Endothelial cell (in vitro differentiated cells): ENCODE measurements around the gene SLC4A7. TPM values are rescaled to one million over a fixed set of nuclear protein-coding genes. Genes with fewer than 3 reads are reported as not detected.

Experiments used
- DNase-seq: peaks from one replicate; pipeline ENCODE4 v3.0.0; 2021; ENCODE audit warnings: low spot score
- H3K27ac Mint-ChIP-seq: one replicate; pipeline ENCODE4 v1.8.0; 2021; ENCODE audit warnings: mixed read lengths, inconsistent platforms; ENCODE audit not compliant: unreplicated experiment
- H3K27me3 Mint-ChIP-seq: one replicate; pipeline ENCODE4 v1.8.0; 2021; ENCODE audit warnings: mild to moderate bottlenecking, moderate library complexity, mixed read lengths, inconsistent platforms; ENCODE audit not compliant: unreplicated experiment
- H3K36me3 Mint-ChIP-seq: one replicate; pipeline ENCODE4 v1.8.0; 2021; ENCODE audit warnings: mild to moderate bottlenecking, low read depth, mixed read lengths, inconsistent platforms; ENCODE audit not compliant: unreplicated experiment
- H3K4me1 Mint-ChIP-seq: one replicate; pipeline ENCODE4 v1.8.0; 2021; ENCODE audit warnings: mild to moderate bottlenecking, mixed read lengths, inconsistent platforms; ENCODE audit not compliant: unreplicated experiment
- H3K4me3 Mint-ChIP-seq: one replicate; pipeline ENCODE4 v1.8.0; 2021; ENCODE audit warnings: mild to moderate bottlenecking, mixed read lengths, inconsistent platforms; ENCODE audit not compliant: unreplicated experiment
- H3K9me3 Mint-ChIP-seq: one replicate; pipeline ENCODE4 v1.8.0; 2021; ENCODE audit warnings: mixed read lengths, inconsistent platforms; ENCODE audit not compliant: unreplicated experiment
- total RNA-seq: library from RNA; stranded (reverse); fragmentation: NEBNext Ultra II Directional; extraction: Animal tissue kit (Norgen Biotek cat#: 25700); gene quantifications from one replicate; pipeline ENCODE4 v1.2.1, GENCODE V29; 2021; ENCODE audit not compliant: unreplicated experiment
- TF ChIP-seq, protein P1 (sequence below): fragments of 200-600 bp; sonication (generic); IDR thresholded peaks from one replicate; pipeline ENCODE4 v1.5.0; 2021; ENCODE audit warnings: antibody characterized with exemption; ENCODE audit not compliant: unreplicated experiment

SLC4A7 gene
- total RNA-seq, 1 donor from 2014 or later = 29.1 TPM

- Mint-ChIP-seq H3K9me3 (no peaks in the 10 kb centered on the region), H3K27me3 (no peaks in the 10 kb centered on the region)
- TF ChIP-seq, protein P1, sequence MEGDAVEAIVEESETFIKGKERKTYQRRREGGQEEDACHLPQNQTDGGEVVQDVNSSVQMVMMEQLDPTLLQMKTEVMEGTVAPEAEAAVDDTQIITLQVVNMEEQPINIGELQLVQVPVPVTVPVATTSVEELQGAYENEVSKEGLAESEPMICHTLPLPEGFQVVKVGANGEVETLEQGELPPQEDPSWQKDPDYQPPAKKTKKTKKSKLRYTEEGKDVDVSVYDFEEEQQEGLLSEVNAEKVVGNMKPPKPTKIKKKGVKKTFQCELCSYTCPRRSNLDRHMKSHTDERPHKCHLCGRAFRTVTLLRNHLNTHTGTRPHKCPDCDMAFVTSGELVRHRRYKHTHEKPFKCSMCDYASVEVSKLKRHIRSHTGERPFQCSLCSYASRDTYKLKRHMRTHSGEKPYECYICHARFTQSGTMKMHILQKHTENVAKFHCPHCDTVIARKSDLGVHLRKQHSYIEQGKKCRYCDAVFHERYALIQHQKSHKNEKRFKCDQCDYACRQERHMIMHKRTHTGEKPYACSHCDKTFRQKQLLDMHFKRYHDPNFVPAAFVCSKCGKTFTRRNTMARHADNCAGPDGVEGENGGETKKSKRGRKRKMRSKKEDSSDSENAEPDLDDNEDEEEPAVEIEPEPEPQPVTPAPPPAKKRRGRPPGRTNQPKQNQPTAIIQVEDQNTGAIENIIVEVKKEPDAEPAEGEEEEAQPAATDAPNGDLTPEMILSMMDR = no peak
Observed at GRCh38 chr3:27391796-27392195, 92.4 kb downstream of the SLC4A7 start.

DNA sequence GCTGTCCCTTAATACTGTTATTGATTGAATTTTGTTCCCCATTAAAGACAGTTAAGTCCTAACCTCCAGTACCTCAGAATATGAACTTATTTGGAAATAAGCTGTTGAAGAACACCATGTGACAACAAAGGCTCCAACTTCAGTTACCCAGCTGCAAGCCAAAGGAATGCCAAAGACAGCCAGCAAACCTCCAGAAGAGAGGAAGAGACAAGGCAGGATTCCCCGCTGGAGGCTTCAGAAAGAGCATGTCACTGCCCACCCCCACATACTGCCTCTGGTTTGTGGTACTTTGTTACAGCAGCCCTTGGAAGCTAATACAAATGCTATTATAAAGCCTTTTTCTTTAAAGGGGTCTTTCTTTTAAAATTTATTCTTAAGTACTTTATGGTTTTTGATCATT is 96.6 kb downstream of the SLC4A7 start:
- Mint-ChIP-seq H3K36me3 (no peaks in the 10 kb centered on the region), H3K27ac (no peak overlapping the region), H3K9me3 (no peaks in the 10 kb centered on the region), H3K4me3 (no peak overlapping the region), H3K4me1 (no peaks in the 10 kb centered on the region), H3K27me3 (no peaks in the 10 kb centered on the region)
- TF ChIP-seq, protein P1 = no peak
- DNase-seq = no peak

More at GRCh38 chr3:27391796-27392195, 92.4 kb downstream of the SLC4A7 start:
- Mint-ChIP-seq H3K4me3 (no peak overlapping the region), H3K27ac (no peak overlapping the region), H3K36me3 (no peaks in the 10 kb centered on the region), H3K4me1 (peaks cover 5% of the 10 kb centered on the region)
- DNase-seq = no peak

DNA sequence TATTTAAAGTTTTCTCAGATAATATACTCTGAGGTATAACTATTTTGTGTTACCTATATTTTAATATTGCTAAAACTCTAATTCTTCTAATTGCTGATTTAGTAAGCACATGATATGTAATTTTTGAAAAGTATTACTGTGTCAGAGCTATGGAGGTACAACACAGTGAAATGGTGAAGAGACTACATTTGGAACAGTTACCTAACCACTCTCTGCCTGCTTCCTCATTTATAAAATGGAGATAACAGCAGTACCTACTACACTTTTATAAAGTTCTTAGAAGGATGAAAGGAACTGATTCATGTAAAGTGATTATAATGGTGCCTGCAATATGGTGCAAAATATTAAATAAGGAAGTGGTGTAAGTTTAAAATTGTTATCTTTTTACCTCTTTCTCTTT is 98.7 kb downstream of the SLC4A7 start:
- no peaks in the 10 kb centered on the region for H3K27me3 Mint-ChIP-seq
- no peaks in the 10 kb centered on the region for H3K4me1 Mint-ChIP-seq
- no peak overlapping the region for H3K27ac Mint-ChIP-seq
- no peak for DNase-seq
- H3K4me3 Mint-ChIP-seq = no peak overlapping the region
- TF ChIP-seq, protein P1 = no peak
- no peaks in the 10 kb centered on the region for H3K9me3 Mint-ChIP-seq
- H3K36me3 Mint-ChIP-seq = no peaks in the 10 kb centered on the region

DNA sequence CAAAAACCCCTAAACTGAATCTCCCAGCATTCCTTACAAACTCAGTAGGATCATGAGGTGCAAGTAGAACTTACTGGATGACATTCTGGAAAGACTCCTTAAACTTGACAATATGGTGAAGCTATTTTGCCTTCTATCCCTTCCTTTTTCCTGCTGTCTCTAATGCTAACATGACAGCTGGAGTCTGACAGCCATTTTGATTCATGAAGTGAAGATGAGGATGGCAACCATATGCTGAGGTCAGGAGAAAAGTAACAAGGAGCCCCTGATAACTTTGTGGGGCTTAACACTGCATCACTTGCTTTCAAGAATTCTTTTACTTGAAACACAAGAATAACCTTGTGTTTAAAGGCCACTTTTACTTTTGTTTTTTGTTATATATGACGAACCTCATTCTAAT is 100.0 kb downstream of the SLC4A7 start:
- no peaks in the 10 kb centered on the region for H3K9me3 Mint-ChIP-seq
- DNase-seq = no peak
- no peaks in the 10 kb centered on the region for H3K36me3 Mint-ChIP-seq
- TF ChIP-seq, protein P1 = no peak
- H3K27me3 Mint-ChIP-seq = no peaks in the 10 kb centered on the region
- H3K4me3 Mint-ChIP-seq = no peak overlapping the region
- no peaks in the 10 kb centered on the region for H3K4me1 Mint-ChIP-seq
- H3K27ac Mint-ChIP-seq = no peak overlapping the region

- H3K9me3 Mint-ChIP-seq = no peaks in the 10 kb centered on the region
- H3K27me3 Mint-ChIP-seq = peaks cover 2% of the 10 kb centered on the region
- TF ChIP-seq, protein P1 = no peak
- H3K4me1 Mint-ChIP-seq = no peaks in the 10 kb centered on the region
- H3K36me3 Mint-ChIP-seq = no peaks in the 10 kb centered on the region
- H3K4me3 Mint-ChIP-seq = no peak overlapping the region
- DNase-seq = no peak
- H3K27ac Mint-ChIP-seq = no peak overlapping the region
Observed at GRCh38 chr3:27380433-27381357, 103.5 kb downstream of the SLC4A7 start.
